Activated gamma-delta T cell treated with Interleukin-2 at 50 U/mL for 16 hours (primary cell): Measurements from ENCODE around the gene CD93.

ENCODE experiments used
- DNase-seq: peaks from one replicate; pipeline ENCODE4 v3.0.0-alpha.2; 2020

Gene CD93

GRCh38 chr20:23086056-23086566 lies at the start of gene CD93:
Gene CD93, minus strand, starts transcription at chr20:23086324. Its CDS starts 132 bp downstream, at chr20:23086192.
- DNase-seq = no peak

- no peak for DNase-seq
Observed at GRCh38 chr20:23133560-23133998, 47.5 kb upstream of the CD93 start.

GRCh38 chr20:23132930-23133559 lies 46.9 kb upstream of the CD93 start:
- DNase-seq = no peak

- DNase-seq = no peak
Observed at GRCh38 chr20:23132293-23132929, 46.3 kb upstream of the CD93 start.

GRCh38 chr20:23131766-23132165 lies 45.6 kb upstream of the CD93 start:
- DNase-seq = no peak

- DNase-seq = no peak
Observed at GRCh38 chr20:23130622-23131140, 44.6 kb upstream of the CD93 start.

- no peak for DNase-seq
Observed at GRCh38 chr20:23129891-23130621, 43.9 kb upstream of the CD93 start.

GRCh38 chr20:23129266-23129665 lies 43.1 kb upstream of the CD93 start:
- DNase-seq = no peak

- DNase-seq = no peak
Observed at GRCh38 chr20:23128461-23129125, 42.5 kb upstream of the CD93 start.

- no peak for DNase-seq
Observed at GRCh38 chr20:23127506-23128279, 41.6 kb upstream of the CD93 start.

- no peak for DNase-seq
Observed at GRCh38 chr20:23126281-23127061, 40.3 kb upstream of the CD93 start.

- no peak for DNase-seq
Observed at GRCh38 chr20:23125625-23126191, 39.6 kb upstream of the CD93 start.

- no peak for DNase-seq
Observed at GRCh38 chr20:23125159-23125558, 39.0 kb upstream of the CD93 start.

GRCh38 chr20:23123886-23124285 lies 37.8 kb upstream of the CD93 start:
- no peak for DNase-seq

- DNase-seq = no peak
Observed at GRCh38 chr20:23122796-23123655, 36.9 kb upstream of the CD93 start.

- DNase-seq = no peak
Observed at GRCh38 chr20:23122321-23122720, 36.2 kb upstream of the CD93 start.

GRCh38 chr20:23121751-23122320 lies 35.7 kb upstream of the CD93 start:
- DNase-seq = no peak

- no peak for DNase-seq
Observed at GRCh38 chr20:23120936-23121750, 35.0 kb upstream of the CD93 start.

GRCh38 chr20:23120261-23120660 lies 34.1 kb upstream of the CD93 start:
- DNase-seq = no peak
